Activated CD4-positive, alpha-beta memory T cell treated with anti-CD3 and anti-CD28 coated beads for 36 hours (primary cell): ENCODE data around the gene EHD1. TPM values are rescaled to one million over a fixed set of nuclear protein-coding genes. Genes with fewer than 3 reads are reported as not detected.
"Not testable (repeated sequence)": the region's sequence is repeated elsewhere in the genome, so short reads cannot be mapped to it uniquely, and the experiment has no call there.

Experiments
- CTCF ChIA-PET: fragments of 350-600 bp; sonication (Branson Sonifier 250); formaldehyde crosslinking; loops from one replicate; lab custom pipeline; 2021; ENCODE audit warnings: antibody characterized with exemption, inconsistent platforms; lab: Charles Lee
- POLR2A ChIA-PET: fragments of 350-600 bp; sonication (Branson Sonifier 250); formaldehyde crosslinking; loops from one replicate; lab custom pipeline; 2021; ENCODE audit warnings: antibody characterized with exemption; lab: Charles Lee
- DNase-seq: peaks from one replicate; pipeline ENCODE4 v3.0.0-alpha.2; 2020
- H3K27ac Mint-ChIP-seq: one replicate; pipeline ENCODE4 v1.8.0; 2021; ENCODE audit warnings: mixed read lengths
- H3K27me3 Mint-ChIP-seq: one replicate; pipeline ENCODE4 v1.8.0; 2021; ENCODE audit warnings: mixed read lengths
- H3K36me3 Mint-ChIP-seq: one replicate; pipeline ENCODE4 v1.8.0; 2021; ENCODE audit warnings: mixed read lengths
- H3K4me1 Mint-ChIP-seq: one replicate; pipeline ENCODE4 v1.8.0; 2021; ENCODE audit warnings: low read depth, mixed read lengths
- H3K4me3 Mint-ChIP-seq: one replicate; pipeline ENCODE4 v1.8.0; 2021; ENCODE audit warnings: mild to moderate bottlenecking, mixed read lengths
- H3K9me3 Mint-ChIP-seq: one replicate; pipeline ENCODE4 v1.8.0; 2021; ENCODE audit warnings: mixed read lengths
- intact Hi-C: fragments of 100-400 bp; cut with micrococcal nuclease; formaldehyde crosslinking; loops from one replicate; pipeline ENCODE4 v1.15.1; 2023
- total RNA-seq, 2 experiments: library from RNA; stranded (reverse); gene quantifications; one replicate each; pipeline ENCODE4 v1.2.3, GENCODE V29; 2021

Gene EHD1
- total RNA-seq, 2 experiments from 2014 or later = 103 to 113 TPM

- intact Hi-C loops = loop anchor here (5.0 kb wide), 1 partner anchor 179 kb away; the partner anchor contains the start of gene SNX15
- Mint-ChIP-seq H3K9me3 (no peaks in the 10 kb centered on the region), H3K4me3 (no peak overlapping the region), H3K27ac (no peak overlapping the region), H3K27me3 (no peaks in the 10 kb centered on the region), H3K4me1 (peaks cover 60% of the 10 kb centered on the region), H3K36me3 (peaks cover 4% of the 10 kb centered on the region)
- ChIA-PET CTCF (interaction anchor here (0.8 to 29.1 kb wide), 11 partner anchors 9 to 273 kb away, joined by 3 to 1198 read pairs (median 6); partner anchors contain the start of genes ARL2, ATG2A, EHD1 and TM7SF2), POLR2A (interaction anchor here (1.0 to 3.9 kb wide), 10 partner anchors 11 to 286 kb away, joined by 3 to 23 read pairs (median 7); partner anchors contain the start of genes EHD1 and SYVN1)
- DNase-seq = no peak
These were observed 30.1 kb downstream of the EHD1 start for GRCh38 chr11:64848214-64848825.

- H3K9me3 Mint-ChIP-seq = no peaks in the 10 kb centered on the region
- POLR2A ChIA-PET = interaction anchor here (1.9 to 3.9 kb wide), 4 partner anchors 17 to 38 kb away, joined by 8 to 23 read pairs (median 15); partner anchors contain the start of gene EHD1
- peak overlapping the region; percentile 18 for H3K27ac Mint-ChIP-seq
- H3K4me3 Mint-ChIP-seq = no peak overlapping the region
- H3K36me3 Mint-ChIP-seq = no peaks in the 10 kb centered on the region
- H3K4me1 Mint-ChIP-seq = peaks cover 48% of the 10 kb centered on the region
- intact Hi-C loops = loop anchor here (1.0 to 5.0 kb wide), 4 partner anchors 47 to 270 kb away; partner anchors contain the start of genes ARL2, SNX15 and ZNHIT2
- peak; percentile 94 for DNase-seq
- no peaks in the 10 kb centered on the region for H3K27me3 Mint-ChIP-seq
- CTCF ChIA-PET = interaction anchor here (0.6 to 29.1 kb wide), 17 partner anchors 11 to 488 kb away, joined by 3 to 1198 read pairs (median 4); partner anchors contain the start of genes ARL2, ATG2A, EHD1 and FAU
These were observed 31.3 kb downstream of the EHD1 start for GRCh38 chr11:64846998-64847666.

- DNase-seq, H3K36me3 Mint-ChIP-seq, H3K27me3 Mint-ChIP-seq, H3K4me3 Mint-ChIP-seq, H3K27ac Mint-ChIP-seq, H3K9me3 Mint-ChIP-seq: not testable (repeated sequence)
- intact Hi-C loops = loop anchor here (2.0 to 5.0 kb wide), 2 partner anchors 182 to 271 kb away; partner anchors contain the start of genes SNX15 and ZNHIT2
- CTCF ChIA-PET = interaction anchor here (1.3 to 29.1 kb wide), 5 partner anchors 10 to 169 kb away, joined by 4 to 1198 read pairs (median 56); partner anchors contain the start of genes ARL2 and EHD1
- H3K4me1 Mint-ChIP-seq = peaks cover 34% of the 10 kb centered on the region
- POLR2A ChIA-PET = interaction anchor here (0.7 kb wide), 1 partner anchor 41 kb away, joined by 3 read pairs; no protein-coding TSS in a partner anchor
These were observed 32.7 kb downstream of the EHD1 start for GRCh38 chr11:64845776-64846129.

GRCh38 chr11:64845129-64845775 is 33.2 kb downstream of the EHD1 start:
- no peaks in the 10 kb centered on the region for H3K9me3 Mint-ChIP-seq
- H3K36me3 Mint-ChIP-seq = no peaks in the 10 kb centered on the region
- H3K4me1 Mint-ChIP-seq = peaks cover 32% of the 10 kb centered on the region
- peak overlapping the region; percentile 57 for H3K4me3 Mint-ChIP-seq
- intact Hi-C loops = loop anchor here (5.0 kb wide), 1 partner anchor 182 kb away; the partner anchor contains the start of gene SNX15
- peak overlapping the region; percentile 23 for H3K27ac Mint-ChIP-seq
- ChIA-PET CTCF (interaction anchor here (1.0 to 29.1 kb wide), 6 partner anchors 9 to 169 kb away, joined by 3 to 1198 read pairs (median 30); partner anchors contain the start of genes ARL2, EHD1 and MAP4K2), POLR2A (interaction anchor here (0.7 kb wide), 1 partner anchor 42 kb away, joined by 3 read pairs; no protein-coding TSS in a partner anchor)
- H3K27me3 Mint-ChIP-seq = no peaks in the 10 kb centered on the region
- no peak for DNase-seq

GRCh38 chr11:64844330-64845128 is 33.9 kb downstream of the EHD1 start, which contains the start of gene CDC42BPG:
CDC42BPG (minus strand) TSS chr11:64844653; CDS start chr11:64844569, 84 bp downstream.
- CTCF ChIA-PET = interaction anchor here (0.5 to 29.1 kb wide), 23 partner anchors 9 to 291 kb away, joined by 3 to 1198 read pairs (median 4); partner anchors contain the start of genes ARL2, EHD1, FAU and MAP4K2
- H3K27me3 Mint-ChIP-seq = no peaks in the 10 kb centered on the region
- H3K9me3 Mint-ChIP-seq = no peaks in the 10 kb centered on the region
- peaks cover 30% of the 10 kb centered on the region for H3K4me1 Mint-ChIP-seq
- POLR2A ChIA-PET = no interaction called here
- intact Hi-C loops = loop anchor here (5.0 kb wide), 1 partner anchor 183 kb away; the partner anchor contains the start of gene SNX15
- DNase-seq = peak; percentile 75
- H3K4me3 Mint-ChIP-seq = peak within 1 kb of the TSS; percentile 57
- peak within 1 kb of the TSS; percentile 23 for H3K27ac Mint-ChIP-seq
- no peaks in the 10 kb centered on the region for H3K36me3 Mint-ChIP-seq

GRCh38 chr11:64843686-64844329 is 34.6 kb downstream of the EHD1 start:
- CTCF ChIA-PET = interaction anchor here (0.5 to 29.1 kb wide), 21 partner anchors 9 to 292 kb away, joined by 3 to 1198 read pairs (median 4); partner anchors contain the start of genes ARL2, EHD1, FAU and MAP4K2
- intact Hi-C loops = no loop called here

GRCh38 chr11:64842851-64843685 is 35.4 kb downstream of the EHD1 start:
- Mint-ChIP-seq H3K27ac (no peak overlapping the region), H3K4me3 (no peak overlapping the region), H3K9me3 (no peaks in the 10 kb centered on the region), H3K27me3 (no peaks in the 10 kb centered on the region), H3K4me1 (peaks cover 15% of the 10 kb centered on the region), H3K36me3 (no peaks in the 10 kb centered on the region)
- no peak for DNase-seq
- ChIA-PET POLR2A (interaction anchor here (1.1 kb wide), 1 partner anchor 22 kb away, joined by 3 read pairs; no protein-coding TSS in a partner anchor), CTCF (interaction anchor here (1.3 to 29.1 kb wide), 6 partner anchors 8 to 171 kb away, joined by 4 to 1198 read pairs (median 8); partner anchors contain the start of genes ARL2, EHD1 and MAP4K2)
- intact Hi-C loops = no loop called here

More at GRCh38 chr11:64843686-64844329, 34.6 kb downstream of the EHD1 start:
- H3K36me3 Mint-ChIP-seq = no peaks in the 10 kb centered on the region
- peaks cover 23% of the 10 kb centered on the region for H3K4me1 Mint-ChIP-seq
- H3K9me3 Mint-ChIP-seq = no peaks in the 10 kb centered on the region
- no peaks in the 10 kb centered on the region for H3K27me3 Mint-ChIP-seq
- POLR2A ChIA-PET = interaction anchor here (1.1 kb wide), 1 partner anchor 21 kb away, joined by 3 read pairs; no protein-coding TSS in a partner anchor
- no peak overlapping the region for H3K27ac Mint-ChIP-seq
- H3K4me3 Mint-ChIP-seq = peak overlapping the region; percentile 45
- no peak for DNase-seq

GRCh38 chr11:64842366-64842759 is 36.1 kb downstream of the EHD1 start:
- no peaks in the 10 kb centered on the region for H3K27me3 Mint-ChIP-seq
- POLR2A ChIA-PET = no interaction called here

GRCh38 chr11:64841592-64842365 is 36.6 kb downstream of the EHD1 start:
- DNase-seq = no peak
- Mint-ChIP-seq H3K4me1 (peaks cover 8% of the 10 kb centered on the region), H3K9me3 (no peaks in the 10 kb centered on the region), H3K36me3 (no peaks in the 10 kb centered on the region), H3K4me3 (no peak overlapping the region), H3K27me3 (no peaks in the 10 kb centered on the region), H3K27ac (no peak overlapping the region)
- ChIA-PET CTCF (interaction anchor here (0.6 to 29.1 kb wide), 2 partner anchors 45 to 355 kb away, joined by 3 to 1198 read pairs; partner anchors contain the start of gene EHD1), POLR2A (no interaction called here)
- intact Hi-C loops = no loop called here

More at GRCh38 chr11:64842366-64842759, 36.1 kb downstream of the EHD1 start:
- H3K36me3 Mint-ChIP-seq = no peaks in the 10 kb centered on the region
- CTCF ChIA-PET = interaction anchor here (29.1 kb wide), 1 partner anchor 44 kb away, joined by 1198 read pairs; the partner anchor contains the start of gene EHD1
- intact Hi-C loops = no loop called here
- DNase-seq = no peak
- no peak overlapping the region for H3K27ac Mint-ChIP-seq
- no peak overlapping the region for H3K4me3 Mint-ChIP-seq
- H3K9me3 Mint-ChIP-seq = no peaks in the 10 kb centered on the region
- peaks cover 13% of the 10 kb centered on the region for H3K4me1 Mint-ChIP-seq
